Epithelial cell of esophagus (primary cell): ENCODE measurements around the gene GPC6.

Source experiments
- DNase-seq: peaks from one replicate; pipeline ENCODE4 v3.0.0; 2010; ENCODE audit warnings: low read depth
- H3K4me3 ChIP-seq: 2 replicates; pipeline ENCODE4 v1.5.1; 2011; ENCODE audit warnings: mild to moderate bottlenecking, low read length, control low read depth
- CTCF ChIP-seq: IDR thresholded peaks from 2 replicates; pipeline ENCODE4 v1.5.1; 2011; ENCODE audit warnings: low read depth, mild to moderate bottlenecking, low read length, control low read depth, inconsistent platforms; ENCODE audit not compliant: insufficient read depth; ENCODE audit errors: missing control alignments

GPC6 gene

GRCh38 chr13:93834051-93834450 lies 607.4 kb downstream of the GPC6 start:
- no peak for DNase-seq
- H3K4me3 ChIP-seq: no peak overlapping the region
- TF ChIP-seq CTCF: no peak

DNA sequence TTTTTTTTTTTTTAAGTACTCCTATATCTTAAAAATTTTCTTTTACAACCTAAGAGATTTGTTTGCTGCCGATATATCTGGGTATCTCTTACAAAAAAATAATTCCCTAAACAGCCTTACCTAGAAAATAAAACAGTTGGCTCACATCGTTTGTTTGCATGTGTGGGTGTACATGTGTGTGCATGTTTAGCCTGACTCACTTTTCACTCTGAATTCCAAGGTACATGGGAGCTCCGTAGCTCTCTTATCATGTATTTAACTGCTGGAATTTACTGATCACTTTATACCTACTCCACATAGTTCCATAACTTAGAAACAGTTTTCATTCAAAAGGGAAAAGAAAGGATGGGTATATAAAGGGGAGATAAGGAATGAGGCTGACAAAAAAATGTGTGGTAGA lies 616.5 kb downstream of the GPC6 start:
- DNase-seq: peak; percentile 82
- TF ChIP-seq CTCF: no peak
- no peak overlapping the region for H3K4me3 ChIP-seq

- H3K4me3 ChIP-seq: no peak overlapping the region
- TF ChIP-seq CTCF: no peak
- DNase-seq: peak; percentile 89
Observed at GRCh38 chr13:93847162-93847561, 620.6 kb downstream of the GPC6 start.

GRCh38 chr13:93848247-93848646 lies 621.6 kb downstream of the GPC6 start:
- H3K4me3 ChIP-seq: no peak overlapping the region
- TF ChIP-seq CTCF: no peak
- DNase-seq: no peak

DNA sequence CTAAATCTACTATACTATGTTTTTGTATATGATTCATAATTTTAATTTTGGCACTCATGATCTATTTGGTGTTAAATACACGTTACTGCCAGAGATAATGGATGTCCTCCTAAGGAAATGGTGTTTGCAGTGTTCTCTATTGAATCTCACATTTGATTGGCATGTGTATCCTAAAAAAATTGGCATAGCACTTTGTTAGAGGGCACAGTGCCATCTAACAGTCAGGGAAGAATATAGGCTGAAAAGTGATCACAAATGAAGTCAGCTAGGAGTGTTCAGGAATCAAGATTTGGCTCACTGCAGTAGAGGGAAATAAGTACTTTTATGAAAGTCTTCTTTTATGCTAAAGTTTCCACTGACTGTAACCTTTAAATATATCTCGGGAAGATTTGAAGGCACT lies 624.6 kb downstream of the GPC6 start:
- no peak for TF ChIP-seq CTCF
- DNase-seq: no peak
- no peak overlapping the region for H3K4me3 ChIP-seq

GRCh38 chr13:93853912-93854311 lies 627.3 kb downstream of the GPC6 start:
- TF ChIP-seq CTCF: no peak
- DNase-seq: no peak
- no peak overlapping the region for H3K4me3 ChIP-seq

DNA sequence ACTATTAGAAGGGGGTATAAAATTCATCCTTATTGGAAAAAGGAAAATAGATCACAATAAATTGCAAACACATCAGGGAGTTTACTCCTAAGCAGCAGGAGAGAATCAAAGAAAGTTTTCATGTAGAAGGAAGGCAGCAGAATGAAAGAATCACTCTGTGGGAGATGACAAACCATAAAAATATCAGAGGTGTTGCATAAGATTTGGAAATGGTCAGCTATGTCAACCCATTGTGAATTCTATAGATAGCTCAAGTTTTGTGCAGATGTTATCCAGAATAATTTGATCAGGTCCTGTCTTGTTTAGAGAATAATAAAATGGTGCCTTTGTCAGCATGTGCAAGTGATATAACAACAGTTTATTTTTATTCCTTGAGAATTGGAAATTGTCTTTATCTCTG lies 630.5 kb downstream of the GPC6 start:
- no peak overlapping the region for H3K4me3 ChIP-seq
- DNase-seq: peak; percentile 42
- TF ChIP-seq CTCF: no peak
